WTC11 (cell line): ENCODE data around the gene CDKN3.

ENCODE experiments used
- MXD4 ChIP-seq: fragments of 250-450 bp; sonication (Bioruptor Pico); IDR thresholded peaks from 2 replicates; pipeline ENCODE4 v1.8.0; 2021; ENCODE audit warnings: mild to moderate bottlenecking, moderate library complexity, borderline replicate concordance
- NR1H2 ChIP-seq: sonication (generic); formaldehyde crosslinking; IDR thresholded peaks from 2 replicates; pipeline ENCODE4 v1.9.0; 2021; ENCODE audit warnings: mild to moderate bottlenecking, moderate library complexity, missing genetic modification reagents
- TF ChIP-seq, protein P1 (sequence below): fragments of 200-600 bp; IDR thresholded peaks from 2 replicates; pipeline ENCODE4 v1.8.0; 2022; ENCODE audit warnings: antibody characterized with exemption
- TF ChIP-seq, protein P2 (sequence below): sonication (generic); formaldehyde crosslinking; conservative IDR thresholded peaks from 2 replicates; pipeline ENCODE4 v1.8.1; 2022; ENCODE audit warnings: mild to moderate bottlenecking, missing genetic modification reagents
- TF ChIP-seq, protein P3 (sequence below): sonication (generic); formaldehyde crosslinking; IDR thresholded peaks from 2 replicates; pipeline ENCODE4 v1.8.1; 2023; ENCODE audit warnings: mild to moderate bottlenecking, missing genetic modification reagents

DNA sequence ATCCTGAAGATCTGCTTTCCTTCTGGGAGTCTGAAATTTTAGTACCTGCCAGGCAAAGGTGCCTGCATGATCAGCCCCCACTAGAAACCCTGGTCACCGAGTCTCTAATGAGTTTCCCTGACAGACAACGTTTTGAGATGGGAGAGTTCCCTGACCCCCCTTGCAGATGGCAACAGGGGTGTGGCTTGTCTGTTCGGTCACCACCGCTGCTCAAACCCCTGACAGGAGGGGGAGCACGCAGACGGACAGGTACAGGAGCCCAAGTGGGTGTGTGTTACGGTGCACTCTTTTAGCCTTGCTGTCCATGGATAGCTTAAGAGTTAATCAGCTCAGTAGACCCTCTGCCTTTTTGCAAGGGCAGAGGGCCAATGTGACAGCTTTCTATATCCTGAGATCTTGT, 19.3 kb upstream of the CDKN3 start:
- TF ChIP-seq, protein P1, sequence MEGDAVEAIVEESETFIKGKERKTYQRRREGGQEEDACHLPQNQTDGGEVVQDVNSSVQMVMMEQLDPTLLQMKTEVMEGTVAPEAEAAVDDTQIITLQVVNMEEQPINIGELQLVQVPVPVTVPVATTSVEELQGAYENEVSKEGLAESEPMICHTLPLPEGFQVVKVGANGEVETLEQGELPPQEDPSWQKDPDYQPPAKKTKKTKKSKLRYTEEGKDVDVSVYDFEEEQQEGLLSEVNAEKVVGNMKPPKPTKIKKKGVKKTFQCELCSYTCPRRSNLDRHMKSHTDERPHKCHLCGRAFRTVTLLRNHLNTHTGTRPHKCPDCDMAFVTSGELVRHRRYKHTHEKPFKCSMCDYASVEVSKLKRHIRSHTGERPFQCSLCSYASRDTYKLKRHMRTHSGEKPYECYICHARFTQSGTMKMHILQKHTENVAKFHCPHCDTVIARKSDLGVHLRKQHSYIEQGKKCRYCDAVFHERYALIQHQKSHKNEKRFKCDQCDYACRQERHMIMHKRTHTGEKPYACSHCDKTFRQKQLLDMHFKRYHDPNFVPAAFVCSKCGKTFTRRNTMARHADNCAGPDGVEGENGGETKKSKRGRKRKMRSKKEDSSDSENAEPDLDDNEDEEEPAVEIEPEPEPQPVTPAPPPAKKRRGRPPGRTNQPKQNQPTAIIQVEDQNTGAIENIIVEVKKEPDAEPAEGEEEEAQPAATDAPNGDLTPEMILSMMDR: no peak
- TF ChIP-seq, protein P2, sequence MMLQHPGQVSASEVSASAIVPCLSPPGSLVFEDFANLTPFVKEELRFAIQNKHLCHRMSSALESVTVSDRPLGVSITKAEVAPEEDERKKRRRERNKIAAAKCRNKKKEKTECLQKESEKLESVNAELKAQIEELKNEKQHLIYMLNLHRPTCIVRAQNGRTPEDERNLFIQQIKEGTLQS (CRISPR knock-in tag): no peak
- TF ChIP-seq MXD4 (CRISPR knock-in tag) (no peak), NR1H2 (CRISPR knock-in tag) (no peak)
- TF ChIP-seq, protein P3, sequence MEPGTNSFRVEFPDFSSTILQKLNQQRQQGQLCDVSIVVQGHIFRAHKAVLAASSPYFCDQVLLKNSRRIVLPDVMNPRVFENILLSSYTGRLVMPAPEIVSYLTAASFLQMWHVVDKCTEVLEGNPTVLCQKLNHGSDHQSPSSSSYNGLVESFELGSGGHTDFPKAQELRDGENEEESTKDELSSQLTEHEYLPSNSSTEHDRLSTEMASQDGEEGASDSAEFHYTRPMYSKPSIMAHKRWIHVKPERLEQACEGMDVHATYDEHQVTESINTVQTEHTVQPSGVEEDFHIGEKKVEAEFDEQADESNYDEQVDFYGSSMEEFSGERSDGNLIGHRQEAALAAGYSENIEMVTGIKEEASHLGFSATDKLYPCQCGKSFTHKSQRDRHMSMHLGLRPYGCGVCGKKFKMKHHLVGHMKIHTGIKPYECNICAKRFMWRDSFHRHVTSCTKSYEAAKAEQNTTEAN: no peak
